Measurements from ENCODE around the gene NUDT15.
A peak's percentile ranks its signal among the peaks of the same experiment; 100 is the strongest.
"Not testable (repeated sequence)": the region's sequence is repeated elsewhere in the genome, so short reads cannot be mapped to it uniquely, and the experiment has no call there.

Gene NUDT15

GRCh38 chr13:48000559-48001113 is 36.9 kb upstream of the NUDT15 start:
- in situ Hi-C loops (cut with MboI; ENCODE audit: low sequenced_read_pairs, unreplicated experiment), result no loop called here
- no peak for TF ChIP-seq CTCF (IDR thresholded peaks at IDR 0.05; ENCODE audit: borderline replicate concordance, control extremely low read depth, extremely low read depth, insufficient read depth, missing control alignments)
- DNase-seq (ENCODE audit: low spot score), result peak; percentile 39

GRCh38 chr13:48001114-48001881 is 36.2 kb upstream of the NUDT15 start, which contains the start of gene SUCLA2:
Gene SUCLA2 (minus strand): TSS chr13:48001273. CDS start chr13:48001269, 4 bp downstream.
- no peak for TF ChIP-seq CTCF (IDR thresholded peaks at IDR 0.05; ENCODE audit: borderline replicate concordance, control extremely low read depth, extremely low read depth, insufficient read depth, missing control alignments)
- DNase-seq (ENCODE audit: low spot score), result peak; percentile 99
- in situ Hi-C loops (cut with MboI; ENCODE audit: low sequenced_read_pairs, unreplicated experiment), result no loop called here

- DNase-seq (ENCODE audit: low spot score); in situ Hi-C loops (cut with MboI; ENCODE audit: low sequenced_read_pairs, unreplicated experiment): not testable (repeated sequence)
Observed at GRCh38 chr13:48001999-48002398, 35.5 kb upstream of the NUDT15 start.

- in situ Hi-C loops (cut with MboI; ENCODE audit: low sequenced_read_pairs, unreplicated experiment), result no loop called here
- no peak for DNase-seq (ENCODE audit: low spot score)
- no peak for TF ChIP-seq CTCF (IDR thresholded peaks at IDR 0.05; ENCODE audit: borderline replicate concordance, control extremely low read depth, extremely low read depth, insufficient read depth, missing control alignments)
Observed at GRCh38 chr13:48004201-48004600, 33.3 kb upstream of the NUDT15 start.

GRCh38 chr13:48006396-48006795 is 31.1 kb upstream of the NUDT15 start:
- no peak for DNase-seq (ENCODE audit: low spot score)
- no peak for TF ChIP-seq CTCF (IDR thresholded peaks at IDR 0.05; ENCODE audit: borderline replicate concordance, control extremely low read depth, extremely low read depth, insufficient read depth, missing control alignments)
- in situ Hi-C loops (cut with MboI; ENCODE audit: low sequenced_read_pairs, unreplicated experiment), result no loop called here

GRCh38 chr13:48009284-48009683 is 28.2 kb upstream of the NUDT15 start:
- in situ Hi-C loops (cut with MboI; ENCODE audit: low sequenced_read_pairs, unreplicated experiment), result no loop called here
- no peak for TF ChIP-seq CTCF (IDR thresholded peaks at IDR 0.05; ENCODE audit: borderline replicate concordance, control extremely low read depth, extremely low read depth, insufficient read depth, missing control alignments)
- DNase-seq (ENCODE audit: low spot score), result no peak

GRCh38 chr13:48010698-48011097 is 26.8 kb upstream of the NUDT15 start:
- no peak for DNase-seq (ENCODE audit: low spot score)
- no peak for TF ChIP-seq CTCF (IDR thresholded peaks at IDR 0.05; ENCODE audit: borderline replicate concordance, control extremely low read depth, extremely low read depth, insufficient read depth, missing control alignments)
- in situ Hi-C loops (cut with MboI; ENCODE audit: low sequenced_read_pairs, unreplicated experiment), result no loop called here
